ENCODE measurements around the gene BMPER.

GRCh38 chr7:34025600-34025999 lies 120.3 kb downstream of the BMPER start:
- TF ChIP-seq CTCF (IDR thresholded peaks at IDR 0.05) (no peak), POLR2A (IDR thresholded peaks at IDR 0.05) (no peak)

Data from lower leg skin (tissue), 3 donors.